H9 (cell line): ENCODE results near the gene GSTA3. TPM values are rescaled to one million over a fixed set of nuclear protein-coding genes. Genes with fewer than 3 reads are reported as not detected.
"Not testable (repeated sequence)": the region's sequence is repeated elsewhere in the genome, so short reads cannot be mapped to it uniquely, and the experiment has no call there.

ENCODE experiments used
- DNase-seq: peaks from one replicate; pipeline ENCODE4 v3.0.0-alpha.2; 2017
- H2AFZ ChIP-seq: one replicate; pipeline ENCODE4 v1.6.1; 2013; ENCODE audit warnings: mild to moderate bottlenecking, low read length, control low read depth, moderate library complexity
- H2AK5ac ChIP-seq: 2 replicates; pipeline ENCODE4 v1.6.1; 2013; ENCODE audit warnings: low read length, control low read depth, mixed read lengths; ENCODE audit not compliant: insufficient read length
- H2BK120ac ChIP-seq: one replicate; pipeline ENCODE4 v1.6.1; 2013; ENCODE audit warnings: low read depth, mild to moderate bottlenecking, low read length, control low read depth, inconsistent platforms; ENCODE audit not compliant: poor library complexity, severe bottlenecking
- H2BK12ac ChIP-seq: 2 replicates; pipeline ENCODE4 v1.6.1; 2013; ENCODE audit warnings: low read length, control low read depth, mixed read lengths, low read depth; ENCODE audit not compliant: insufficient read length
- H2BK15ac ChIP-seq: 2 replicates; pipeline ENCODE4 v1.6.1; 2013; ENCODE audit warnings: low read depth, low read length, control low read depth
- H2BK20ac ChIP-seq: one replicate; pipeline ENCODE4 v1.6.1; 2013; ENCODE audit warnings: low read depth, mild to moderate bottlenecking, low read length, control low read depth, inconsistent platforms; ENCODE audit not compliant: poor library complexity, severe bottlenecking
- H2BK5ac ChIP-seq: 2 replicates; pipeline ENCODE4 v1.6.1; 2013; ENCODE audit warnings: low read length, control low read depth, mixed read lengths; ENCODE audit not compliant: insufficient read length
- H3K14ac ChIP-seq: 2 replicates; pipeline ENCODE4 v1.6.1; 2013; ENCODE audit warnings: low read length, control low read depth; ENCODE audit not compliant: insufficient read depth
- H3K18ac ChIP-seq: 2 replicates; pipeline ENCODE4 v1.6.1; 2013; ENCODE audit warnings: low read depth, mild to moderate bottlenecking, mixed read lengths, low read length, control low read depth; ENCODE audit not compliant: insufficient read length
- H3K23ac ChIP-seq: 2 replicates; pipeline ENCODE4 v1.6.1; 2013; ENCODE audit warnings: low read length, control low read depth, mixed read lengths, low read depth; ENCODE audit not compliant: insufficient read length
- H3K23me2 ChIP-seq: 2 replicates; pipeline ENCODE4 v1.6.1; 2013; ENCODE audit warnings: low read depth, mild to moderate bottlenecking, mixed read lengths, low read length, control low read depth; ENCODE audit not compliant: insufficient read length, poor library complexity, severe bottlenecking
- H3K27ac ChIP-seq: 2 replicates; pipeline ENCODE4 v1.5.1; 2013; ENCODE audit warnings: low read length, control low read depth, mixed read lengths, low read depth; ENCODE audit not compliant: insufficient read length
- H3K27me3 ChIP-seq: 2 replicates; pipeline ENCODE4 v1.6.1; 2013; ENCODE audit warnings: low read length, control low read depth, inconsistent platforms; ENCODE audit not compliant: insufficient read depth
- H3K4ac ChIP-seq: 2 replicates; pipeline ENCODE4 v1.6.1; 2013; ENCODE audit warnings: low read depth, mild to moderate bottlenecking, control low read depth, inconsistent platforms, low read length, moderate library complexity
- H3K4me1 ChIP-seq: 2 replicates; pipeline ENCODE4 v1.6.1; 2013; ENCODE audit warnings: low read length, control low read depth, inconsistent platforms; ENCODE audit not compliant: insufficient read depth
- H3K4me2 ChIP-seq: 2 replicates; pipeline ENCODE4 v1.6.1; 2013; ENCODE audit warnings: low read length, control low read depth, mixed read lengths; ENCODE audit not compliant: insufficient read length, insufficient read depth
- H3K56ac ChIP-seq: 2 replicates; pipeline ENCODE4 v1.6.1; 2013; ENCODE audit warnings: low read depth, mild to moderate bottlenecking, mixed read lengths, low read length, control low read depth; ENCODE audit not compliant: insufficient read length
- H3K79me1 ChIP-seq: 2 replicates; pipeline ENCODE4 v1.6.1; 2013; ENCODE audit warnings: low read depth, mild to moderate bottlenecking, moderate library complexity, low read length, control low read depth, inconsistent platforms; ENCODE audit not compliant: insufficient read depth, poor library complexity, severe bottlenecking
- H3K79me2 ChIP-seq: 2 replicates; pipeline ENCODE4 v1.6.1; 2013; ENCODE audit warnings: low read length, control low read depth, inconsistent platforms; ENCODE audit not compliant: insufficient read depth
- H3K9ac ChIP-seq: 2 replicates; pipeline ENCODE4 v1.6.1; 2013; ENCODE audit warnings: low read length, control low read depth, mixed read lengths; ENCODE audit not compliant: insufficient read length; ENCODE audit errors: extremely low read depth
- H3K9me3 ChIP-seq: one replicate; pipeline ENCODE4 v1.6.1; 2013; ENCODE audit warnings: low read depth, low read length, inconsistent platforms; ENCODE audit not compliant: control insufficient read depth
- H3T11ph ChIP-seq: one replicate; pipeline ENCODE4 v1.6.1; 2013; ENCODE audit warnings: mild to moderate bottlenecking, low read length, control low read depth, inconsistent platforms
- H4K20me1 ChIP-seq: one replicate; pipeline ENCODE4 v1.6.1; 2013; ENCODE audit not compliant: control insufficient read depth, insufficient read length, insufficient read depth
- H4K5ac ChIP-seq: 2 replicates; pipeline ENCODE4 v1.6.1; 2013; ENCODE audit warnings: low read depth, mild to moderate bottlenecking, mixed read lengths, low read length, control low read depth; ENCODE audit not compliant: insufficient read length
- H4K8ac ChIP-seq: replicated peaks from 2 replicates; pipeline ENCODE4 v1.6.1; 2013; ENCODE audit warnings: low read length, control low read depth, mixed read lengths, low read depth; ENCODE audit not compliant: insufficient read length
- H4K91ac ChIP-seq: 2 replicates; pipeline ENCODE4 v1.6.1; 2013; ENCODE audit warnings: low read depth, mild to moderate bottlenecking, moderate library complexity, mixed read lengths, low read length, control low read depth; ENCODE audit not compliant: insufficient read length
- H3K27ac Mint-ChIP-seq, 3 experiments: 2 replicates in 2 of 3; 3 replicates in 1 of 3; pipeline ENCODE4 v1.8.0; 2020 to 2021; ENCODE audit warnings: mixed read lengths in 3 of 3, mild to moderate bottlenecking in 1 of 3, moderate library complexity in 1 of 3
- H3K27me3 Mint-ChIP-seq: 2 replicates; pipeline ENCODE4 v1.8.0; 2021; ENCODE audit warnings: low read depth, mild to moderate bottlenecking, moderate library complexity, mixed read lengths
- H3K36me3 Mint-ChIP-seq, 3 experiments: 2 replicates in 2 of 3; 3 replicates in 1 of 3; pipeline ENCODE4 v1.8.0; 2020 to 2021; ENCODE audit warnings: low read depth in 3 of 3, mixed read lengths in 3 of 3; ENCODE audit not compliant: insufficient read depth in 1 of 3
- H3K4me1 Mint-ChIP-seq, 2 experiments: 2 replicates each; pipeline ENCODE4 v1.8.0; 2020; ENCODE audit warnings: mixed read lengths in 2 of 2
- H3K4me3 Mint-ChIP-seq, 2 experiments: 2 replicates in 1 of 2; 3 replicates in 1 of 2; pipeline ENCODE4 v1.8.0; 2020 to 2021; ENCODE audit warnings: mild to moderate bottlenecking in 2 of 2, mixed read lengths in 2 of 2, moderate library complexity in 1 of 2
- H3K9me3 Mint-ChIP-seq, 2 experiments: 2 replicates in 1 of 2; 3 replicates in 1 of 2; pipeline ENCODE4 v1.8.0; 2020; ENCODE audit warnings: mild to moderate bottlenecking in 2 of 2, mixed read lengths in 2 of 2, moderate library complexity in 1 of 2
- WGBS: extraction: QIAGEN DNeasy Blood & Tissue Kit; methylation state at CpG from one replicate; pipeline ENCODE4 v1.1.7; 2013; ENCODE audit warnings: missing lambda C conversion rate, low lambda C conversion rate, mixed read lengths; ENCODE audit not compliant: insufficient read length; ENCODE audit errors: extremely low coverage; 5-methylcytosine and 5-hydroxymethylcytosine counted together
- total RNA-seq: library from RNA; stranded (reverse); gene quantifications from 2 replicates; pipeline ENCODE4 v1.2.1, GENCODE V29; 2021

The GSTA3 gene
- total RNA-seq, 1 experiment from 2014 or later, result not detected

- H2BK20ac ChIP-seq, H2BK5ac ChIP-seq, H2BK12ac ChIP-seq, H4K8ac ChIP-seq, H4K20me1 ChIP-seq, H3K23me2 ChIP-seq, H3K23ac ChIP-seq, H3K4me3 Mint-ChIP-seq, H3K4ac ChIP-seq, H2AK5ac ChIP-seq, H4K91ac ChIP-seq, H2AFZ ChIP-seq, H2BK15ac ChIP-seq, H3K18ac ChIP-seq, H3K27ac ChIP-seq, H3K9me3 Mint-ChIP-seq, H2BK120ac ChIP-seq, H3K4me1 ChIP-seq, H3K79me1 ChIP-seq, H4K5ac ChIP-seq, H3K9me3 ChIP-seq, H3K4me2 ChIP-seq, H3K56ac ChIP-seq, H3T11ph ChIP-seq, H3K9ac ChIP-seq, H3K14ac ChIP-seq, H3K27me3 ChIP-seq, H3K79me2 ChIP-seq, H3K27ac Mint-ChIP-seq, H3K27me3 Mint-ChIP-seq, H3K36me3 Mint-ChIP-seq: not testable (repeated sequence)
- H3K4me1 Mint-ChIP-seq, result peaks cover 11 to 14% of the 10 kb centered on the region in 2 experiments
- peak; percentile 43 for DNase-seq
- WGBS, result no CpG with 5 or more reads among the region's 5 CpGs
Measured at GRCh38 chr6:52868899-52869298, 40.6 kb downstream of the GSTA3 start.
